Vagina (tissue), 2 donors: ENCODE data around the gene ERBB3.

Experiments
- POLR2A ChIP-seq, 2 donors: fragments of 450-650 bp; IDR thresholded peaks; one replicate each; pipeline ENCODE4 v1.6.1; 2017; ENCODE audit warnings: antibody characterized with exemption in 2 of 2, mild to moderate bottlenecking in 2 of 2, moderate library complexity in 2 of 2
- POLR2AphosphoS5 ChIP-seq, 2 donors: sonication (generic); formaldehyde crosslinking; IDR thresholded peaks; one replicate each; pipeline ENCODE4 v1.9.0; 2017; ENCODE audit warnings: antibody characterized with exemption in 2 of 2, mild to moderate bottlenecking in 2 of 2, low read depth in 1 of 2; ENCODE audit not compliant: insufficient read depth in 1 of 2
- TF ChIP-seq, protein P1 (sequence below), 3 experiments: fragments of 450-650 bp in 2 of 3; fragments of 200-600 bp in 1 of 3; sonication (generic) in 1 of 3; IDR thresholded peaks; one replicate each; pipeline ENCODE4 v1.5.1; 2017 to 2019; ENCODE audit warnings: antibody characterized with exemption in 3 of 3, mild to moderate bottlenecking in 2 of 3, moderate library complexity in 2 of 3

DNA sequence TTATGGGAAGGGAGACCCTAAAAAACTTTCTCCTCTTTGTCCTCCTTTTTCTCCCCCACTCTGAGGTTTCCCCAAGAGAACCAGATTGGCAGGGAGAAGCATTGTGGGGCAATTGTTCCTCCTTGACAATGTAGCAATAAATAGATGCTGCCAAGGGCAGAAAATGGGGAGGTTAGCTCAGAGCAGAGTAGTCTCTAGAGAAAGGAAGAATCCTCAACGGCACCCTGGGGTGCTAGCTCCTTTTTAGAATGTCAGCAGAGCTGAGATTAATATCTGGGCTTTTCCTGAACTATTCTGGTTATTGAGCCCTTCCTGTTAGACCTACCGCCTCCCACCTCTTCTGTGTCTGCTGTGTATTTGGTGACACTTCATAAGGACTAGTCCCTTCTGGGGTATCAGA, 42.8 kb upstream of the ERBB3 start:
- TF ChIP-seq POLR2AphosphoS5 (IDR thresholded peaks at IDR 0.05; ENCODE audit: insufficient read depth in 1 of 2, low read depth in 1 of 2): no peak
- TF ChIP-seq, protein P1, sequence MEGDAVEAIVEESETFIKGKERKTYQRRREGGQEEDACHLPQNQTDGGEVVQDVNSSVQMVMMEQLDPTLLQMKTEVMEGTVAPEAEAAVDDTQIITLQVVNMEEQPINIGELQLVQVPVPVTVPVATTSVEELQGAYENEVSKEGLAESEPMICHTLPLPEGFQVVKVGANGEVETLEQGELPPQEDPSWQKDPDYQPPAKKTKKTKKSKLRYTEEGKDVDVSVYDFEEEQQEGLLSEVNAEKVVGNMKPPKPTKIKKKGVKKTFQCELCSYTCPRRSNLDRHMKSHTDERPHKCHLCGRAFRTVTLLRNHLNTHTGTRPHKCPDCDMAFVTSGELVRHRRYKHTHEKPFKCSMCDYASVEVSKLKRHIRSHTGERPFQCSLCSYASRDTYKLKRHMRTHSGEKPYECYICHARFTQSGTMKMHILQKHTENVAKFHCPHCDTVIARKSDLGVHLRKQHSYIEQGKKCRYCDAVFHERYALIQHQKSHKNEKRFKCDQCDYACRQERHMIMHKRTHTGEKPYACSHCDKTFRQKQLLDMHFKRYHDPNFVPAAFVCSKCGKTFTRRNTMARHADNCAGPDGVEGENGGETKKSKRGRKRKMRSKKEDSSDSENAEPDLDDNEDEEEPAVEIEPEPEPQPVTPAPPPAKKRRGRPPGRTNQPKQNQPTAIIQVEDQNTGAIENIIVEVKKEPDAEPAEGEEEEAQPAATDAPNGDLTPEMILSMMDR (IDR thresholded peaks at IDR 0.05): no peak
- TF ChIP-seq POLR2A (IDR thresholded peaks at IDR 0.05): no peak
